ENCODE measurements around the gene MGAT4B.
A peak's percentile ranks its signal among the peaks of the same experiment; 100 is the strongest.

The MGAT4B gene

DNA sequence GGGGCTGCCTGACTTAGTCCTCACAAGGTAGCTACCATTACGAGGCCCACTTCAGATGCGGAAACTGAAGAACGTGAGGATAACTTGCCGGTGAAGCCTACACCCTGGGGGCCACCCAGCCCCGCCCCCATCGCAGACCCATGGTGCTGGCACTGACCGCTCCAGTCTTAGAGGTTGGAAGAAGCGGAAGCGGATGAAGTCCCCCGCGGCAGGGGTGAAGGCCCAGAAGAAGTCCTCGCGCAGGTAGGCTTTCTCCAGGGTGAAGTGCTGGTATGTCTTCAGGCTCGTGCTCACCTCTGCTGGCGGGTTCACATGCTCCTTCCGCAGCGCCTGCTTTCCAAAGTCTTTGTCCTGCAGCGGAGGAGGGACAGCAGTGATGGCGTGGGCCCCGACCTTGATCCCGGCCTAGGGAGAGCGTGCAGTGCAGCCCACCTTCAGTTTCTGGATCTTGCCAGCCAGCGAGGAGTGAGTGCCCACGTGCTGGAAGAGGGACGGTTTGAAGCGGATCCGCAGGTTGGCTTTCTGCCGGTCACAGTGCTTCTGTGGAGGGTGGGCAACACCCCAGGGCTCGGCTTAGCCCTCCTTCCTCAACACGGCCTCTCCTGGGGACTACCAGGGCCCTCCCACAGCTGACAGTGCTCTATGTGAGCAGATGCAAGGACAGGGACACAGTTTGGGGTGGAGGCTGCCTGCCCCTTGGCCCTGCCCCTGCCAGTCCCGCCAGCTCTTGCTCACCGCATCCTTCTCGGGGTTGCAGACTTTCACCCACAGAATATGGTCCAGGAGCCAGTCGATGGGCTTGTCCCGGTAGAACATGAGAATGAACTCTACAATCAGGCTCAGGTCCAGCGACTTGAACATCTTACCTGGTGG, 7.7 kb downstream of the MGAT4B start:
- TF ChIP-seq, protein P1, sequence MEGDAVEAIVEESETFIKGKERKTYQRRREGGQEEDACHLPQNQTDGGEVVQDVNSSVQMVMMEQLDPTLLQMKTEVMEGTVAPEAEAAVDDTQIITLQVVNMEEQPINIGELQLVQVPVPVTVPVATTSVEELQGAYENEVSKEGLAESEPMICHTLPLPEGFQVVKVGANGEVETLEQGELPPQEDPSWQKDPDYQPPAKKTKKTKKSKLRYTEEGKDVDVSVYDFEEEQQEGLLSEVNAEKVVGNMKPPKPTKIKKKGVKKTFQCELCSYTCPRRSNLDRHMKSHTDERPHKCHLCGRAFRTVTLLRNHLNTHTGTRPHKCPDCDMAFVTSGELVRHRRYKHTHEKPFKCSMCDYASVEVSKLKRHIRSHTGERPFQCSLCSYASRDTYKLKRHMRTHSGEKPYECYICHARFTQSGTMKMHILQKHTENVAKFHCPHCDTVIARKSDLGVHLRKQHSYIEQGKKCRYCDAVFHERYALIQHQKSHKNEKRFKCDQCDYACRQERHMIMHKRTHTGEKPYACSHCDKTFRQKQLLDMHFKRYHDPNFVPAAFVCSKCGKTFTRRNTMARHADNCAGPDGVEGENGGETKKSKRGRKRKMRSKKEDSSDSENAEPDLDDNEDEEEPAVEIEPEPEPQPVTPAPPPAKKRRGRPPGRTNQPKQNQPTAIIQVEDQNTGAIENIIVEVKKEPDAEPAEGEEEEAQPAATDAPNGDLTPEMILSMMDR (IDR thresholded peaks at IDR 0.05; ENCODE audit: low read depth, low read length, missing control alignments): no peak
- no peak for DNase-seq (ENCODE audit: low read depth)
- H3K4me3 ChIP-seq (ENCODE audit: low read depth, low read length): no peak overlapping the region

DNA sequence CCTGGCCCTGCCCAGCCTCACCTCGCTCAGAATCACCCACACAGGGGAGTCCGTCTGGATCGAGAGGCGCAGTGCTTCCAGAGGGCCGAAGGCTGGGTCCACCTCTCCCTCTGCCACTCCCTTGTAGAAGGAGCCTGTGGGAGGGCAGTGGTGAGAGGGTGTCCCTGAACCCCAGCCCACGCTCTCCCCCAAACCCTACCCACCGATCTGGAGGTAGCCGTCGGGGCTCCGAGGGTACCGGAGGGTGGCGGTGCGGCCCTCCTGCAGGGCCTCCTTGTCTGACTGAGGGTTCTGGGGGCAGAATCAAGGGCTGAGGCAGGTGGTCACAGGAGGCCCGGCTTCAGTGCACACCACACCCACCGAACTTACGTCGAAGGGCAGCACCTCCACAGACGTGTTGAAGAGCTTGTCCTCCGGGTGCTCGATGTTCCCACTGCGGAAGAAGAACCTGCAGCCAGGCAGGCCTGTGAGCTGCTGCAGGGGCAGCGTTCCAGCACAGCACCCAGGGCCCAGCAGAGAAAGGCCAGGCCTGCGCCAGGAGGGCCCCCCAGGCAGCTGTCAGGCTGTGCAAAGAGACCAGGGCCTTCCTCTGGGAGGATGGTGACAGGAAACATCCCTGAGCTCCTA, 8.4 kb downstream of the MGAT4B start:
- H3K4me3 ChIP-seq (ENCODE audit: low read depth, low read length): no peak overlapping the region
- no peak for DNase-seq (ENCODE audit: low read depth)
- TF ChIP-seq, protein P1 (IDR thresholded peaks at IDR 0.05; ENCODE audit: low read depth, low read length, missing control alignments): no peak

DNA sequence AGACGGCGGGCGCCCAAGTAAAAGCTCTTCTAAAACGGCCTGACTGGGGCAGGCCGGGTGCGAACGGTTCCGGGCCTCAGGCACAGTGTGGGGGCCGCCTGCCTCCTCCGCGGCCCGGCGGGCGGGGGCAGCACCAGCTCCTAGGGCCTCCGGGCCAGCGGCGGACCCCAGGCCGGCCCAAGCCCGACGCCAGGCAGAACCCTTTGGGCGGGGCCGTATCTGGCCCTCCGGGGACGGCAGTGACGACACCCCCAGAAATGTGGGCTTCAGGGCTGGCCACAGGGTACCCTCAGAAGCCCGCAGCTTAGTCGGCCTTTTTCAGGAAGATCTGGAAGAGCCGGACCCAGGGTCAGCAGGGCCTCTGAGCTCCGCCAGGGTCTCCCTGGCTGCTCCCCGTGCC, 8.9 kb downstream of the MGAT4B start:
- H3K4me3 ChIP-seq (ENCODE audit: low read depth, low read length): no peak overlapping the region
- TF ChIP-seq, protein P1 (IDR thresholded peaks at IDR 0.05; ENCODE audit: low read depth, low read length, missing control alignments): no peak
- DNase-seq (ENCODE audit: low read depth): no peak

DNA sequence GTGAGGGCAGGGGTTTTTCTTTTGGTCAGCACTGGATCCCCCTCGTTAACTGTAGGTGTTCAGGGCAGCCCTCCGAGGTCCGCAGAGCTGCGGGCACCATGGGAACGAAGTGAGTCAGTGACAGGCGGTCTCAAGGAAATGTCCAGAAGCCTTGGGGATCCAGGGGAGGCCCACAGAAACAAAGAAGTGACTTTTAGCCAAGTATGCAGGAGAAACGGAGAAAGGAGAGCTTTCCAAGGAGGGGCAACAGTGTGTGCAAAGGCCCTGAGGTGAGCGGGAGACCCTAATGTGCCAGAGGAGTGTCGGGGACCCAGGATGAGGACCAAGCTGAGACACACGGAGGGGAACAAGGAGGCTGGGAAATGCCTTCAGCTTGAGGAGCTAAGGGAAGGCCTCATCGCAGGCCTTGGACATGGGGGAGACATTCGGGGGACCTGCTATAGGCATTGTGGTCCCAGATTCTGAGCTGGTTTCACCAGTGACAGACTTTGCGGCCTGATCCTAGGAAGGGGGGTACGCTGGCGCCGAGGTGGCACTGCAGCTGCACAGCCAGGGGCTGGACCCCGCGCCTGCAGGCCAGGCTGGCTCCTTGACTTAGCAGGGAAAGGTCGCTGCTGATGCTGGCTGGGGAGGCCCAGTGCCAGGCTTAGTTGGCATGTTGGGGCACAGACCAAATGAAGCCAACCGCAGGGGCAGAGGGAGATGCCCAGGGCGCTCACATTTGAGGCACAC, 9.6 kb downstream of the MGAT4B start:
- peak overlapping the region; percentile 74 for H3K4me3 ChIP-seq (ENCODE audit: low read depth, low read length)
- no peak for DNase-seq (ENCODE audit: low read depth)
- TF ChIP-seq, protein P1 (IDR thresholded peaks at IDR 0.05; ENCODE audit: low read depth, low read length, missing control alignments): no peak

DNA sequence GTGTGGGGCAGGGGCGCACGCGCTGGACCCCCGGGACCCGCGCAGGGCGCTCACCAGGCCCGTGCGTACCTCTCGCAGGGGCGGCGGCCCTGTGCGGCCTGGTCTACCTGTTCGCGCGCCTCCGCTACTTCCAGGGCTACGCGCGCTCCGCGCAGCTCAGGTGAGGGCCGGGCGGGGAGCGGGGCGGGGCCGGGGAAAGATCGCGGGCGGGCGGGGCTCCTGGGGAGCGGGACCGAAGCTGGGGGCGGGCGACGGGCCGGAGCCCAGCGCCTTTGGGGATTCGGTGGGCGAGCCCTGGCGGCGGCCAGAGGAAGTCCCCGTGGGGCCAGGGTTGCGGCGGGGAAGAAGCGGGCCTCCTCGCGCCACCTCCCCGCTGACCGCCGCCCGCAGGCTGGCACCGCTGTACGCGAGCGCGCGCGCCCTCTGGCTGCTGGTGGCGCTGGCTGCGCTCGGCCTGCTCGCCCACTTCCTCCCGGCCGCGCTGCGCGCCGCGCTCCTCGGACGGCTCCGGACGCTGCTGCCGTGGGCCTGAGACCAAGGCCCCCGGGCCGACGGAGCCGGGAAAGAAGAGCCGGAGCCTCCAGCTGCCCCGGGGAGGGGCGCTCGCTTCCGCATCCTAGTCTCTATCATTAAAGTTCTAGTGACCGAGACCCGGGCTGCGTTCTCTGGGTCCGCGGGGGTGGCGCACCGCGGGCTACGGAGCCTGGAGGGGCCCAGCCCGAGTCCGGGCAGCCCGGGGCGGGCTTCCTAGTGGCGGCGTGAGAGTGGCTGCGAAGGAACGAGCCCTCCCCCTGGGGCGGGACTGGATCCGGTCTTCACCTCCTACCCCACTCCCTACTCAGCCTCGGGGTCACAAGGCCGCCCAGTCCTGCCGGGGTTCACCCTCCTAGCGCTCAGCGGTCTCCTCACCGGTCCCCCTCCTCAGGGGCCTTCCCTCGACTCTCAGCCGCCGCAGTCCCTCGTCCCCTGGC, 10.5 kb downstream of the MGAT4B start:
- peak overlapping the region; percentile 74 for H3K4me3 ChIP-seq (ENCODE audit: low read depth, low read length)
- TF ChIP-seq, protein P1 (IDR thresholded peaks at IDR 0.05; ENCODE audit: low read depth, low read length, missing control alignments): peak; percentile 65
- DNase-seq (ENCODE audit: low read depth): no peak

Measured in GM12864 (cell line).